ENCODE results near the gene HSPA12B. TPM values are rescaled to one million over a fixed set of nuclear protein-coding genes. Genes with fewer than 3 reads are reported as not detected.
A peak's percentile ranks its signal among the peaks of the same experiment; 100 is the strongest.

HSPA12B gene
- total RNA-seq, 4 donors from 2014 or later: 0.64 to 4.6 (median 1.8) TPM

- intact Hi-C loops (cut with DNase I): loop anchor here (5.0 kb wide), 1 partner anchor 39 kb away; the partner anchor contains the start of gene AP5S1
- Histone ChIP-seq H3K4me1 (peaks cover 53 to 80% (median 54%) of the 10 kb centered on the region in 3 donors), H3K9me3 (no peaks in the 10 kb centered on the region), H3K4me3 (no peak overlapping the region), H3K36me3 (peaks cover 0 to 11% (median 0%) of the 10 kb centered on the region in 3 donors), H3K27me3 (no peaks in the 10 kb centered on the region), H3K27ac (peak overlapping the region; percentile 50 to 91 (median 68))
- TF ChIP-seq, protein P1, sequence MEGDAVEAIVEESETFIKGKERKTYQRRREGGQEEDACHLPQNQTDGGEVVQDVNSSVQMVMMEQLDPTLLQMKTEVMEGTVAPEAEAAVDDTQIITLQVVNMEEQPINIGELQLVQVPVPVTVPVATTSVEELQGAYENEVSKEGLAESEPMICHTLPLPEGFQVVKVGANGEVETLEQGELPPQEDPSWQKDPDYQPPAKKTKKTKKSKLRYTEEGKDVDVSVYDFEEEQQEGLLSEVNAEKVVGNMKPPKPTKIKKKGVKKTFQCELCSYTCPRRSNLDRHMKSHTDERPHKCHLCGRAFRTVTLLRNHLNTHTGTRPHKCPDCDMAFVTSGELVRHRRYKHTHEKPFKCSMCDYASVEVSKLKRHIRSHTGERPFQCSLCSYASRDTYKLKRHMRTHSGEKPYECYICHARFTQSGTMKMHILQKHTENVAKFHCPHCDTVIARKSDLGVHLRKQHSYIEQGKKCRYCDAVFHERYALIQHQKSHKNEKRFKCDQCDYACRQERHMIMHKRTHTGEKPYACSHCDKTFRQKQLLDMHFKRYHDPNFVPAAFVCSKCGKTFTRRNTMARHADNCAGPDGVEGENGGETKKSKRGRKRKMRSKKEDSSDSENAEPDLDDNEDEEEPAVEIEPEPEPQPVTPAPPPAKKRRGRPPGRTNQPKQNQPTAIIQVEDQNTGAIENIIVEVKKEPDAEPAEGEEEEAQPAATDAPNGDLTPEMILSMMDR (IDR thresholded peaks at IDR 0.05): no peak
- no peak for TF ChIP-seq POLR2A (IDR thresholded peaks at IDR 0.05)
- 32 to 42% methylated on average over 2 of the region's 2 CpGs for WGBS, 2 donors
- no peak for DNase-seq
These were observed 50.6 kb downstream of the HSPA12B start for GRCh38 chr20:3783068-3783489.

DNA sequence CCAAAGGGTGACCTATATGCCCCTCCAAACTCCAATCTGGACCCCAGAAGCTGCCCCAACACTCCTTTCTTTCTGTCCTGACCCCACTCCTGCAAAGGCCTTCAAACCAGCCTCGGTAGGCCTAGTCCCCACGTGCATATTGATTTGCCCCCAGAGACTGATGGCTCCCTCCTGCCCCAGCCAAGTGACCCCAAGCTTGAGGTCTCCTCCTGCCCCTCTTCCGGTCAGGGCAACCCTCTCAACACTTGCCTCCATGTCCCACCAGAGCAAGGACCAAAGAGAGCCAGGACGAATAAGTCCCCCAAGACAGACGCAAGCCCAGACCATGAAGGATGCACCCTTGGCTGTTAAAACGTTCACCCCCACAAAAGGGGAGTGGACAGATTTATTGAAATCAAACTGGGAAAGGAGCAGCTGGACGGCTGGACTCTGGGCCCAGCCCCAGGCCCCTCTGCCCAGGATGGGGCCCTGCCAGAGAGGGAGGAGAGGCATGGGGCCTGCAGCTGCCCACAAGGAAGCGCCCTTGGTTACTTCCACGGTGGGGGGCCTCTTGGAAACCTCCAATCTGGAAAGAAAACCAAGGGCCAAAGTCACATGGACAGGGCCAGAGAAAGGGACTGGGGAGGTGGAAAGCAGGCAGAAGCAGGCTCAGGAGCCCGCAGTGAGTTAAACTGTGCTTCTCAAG lies 51.2 kb downstream of the HSPA12B start:
- Histone ChIP-seq H3K27me3 (no peaks in the 10 kb centered on the region), H3K27ac (peak overlapping the region; percentile 50 to 91 (median 68)), H3K4me1 (peaks cover 48 to 80% (median 50%) of the 10 kb centered on the region in 3 donors), H3K9me3 (no peaks in the 10 kb centered on the region), H3K4me3 (peak overlapping the region in 2 of 4 donors; percentile 70 to 87), H3K36me3 (peaks cover 0 to 11% (median 0%) of the 10 kb centered on the region in 3 donors)
- WGBS, 2 donors: 58 to 80% methylated on average over 1 to 6 of the region's 10 CpGs
- no peak for TF ChIP-seq POLR2A (IDR thresholded peaks at IDR 0.05)
- TF ChIP-seq, protein P1 (IDR thresholded peaks at IDR 0.05): no peak
- intact Hi-C loops (cut with DNase I): loop anchor here (5.0 kb wide), 1 partner anchor 39 kb away; the partner anchor contains the start of gene AP5S1
- no peak for DNase-seq

DNA sequence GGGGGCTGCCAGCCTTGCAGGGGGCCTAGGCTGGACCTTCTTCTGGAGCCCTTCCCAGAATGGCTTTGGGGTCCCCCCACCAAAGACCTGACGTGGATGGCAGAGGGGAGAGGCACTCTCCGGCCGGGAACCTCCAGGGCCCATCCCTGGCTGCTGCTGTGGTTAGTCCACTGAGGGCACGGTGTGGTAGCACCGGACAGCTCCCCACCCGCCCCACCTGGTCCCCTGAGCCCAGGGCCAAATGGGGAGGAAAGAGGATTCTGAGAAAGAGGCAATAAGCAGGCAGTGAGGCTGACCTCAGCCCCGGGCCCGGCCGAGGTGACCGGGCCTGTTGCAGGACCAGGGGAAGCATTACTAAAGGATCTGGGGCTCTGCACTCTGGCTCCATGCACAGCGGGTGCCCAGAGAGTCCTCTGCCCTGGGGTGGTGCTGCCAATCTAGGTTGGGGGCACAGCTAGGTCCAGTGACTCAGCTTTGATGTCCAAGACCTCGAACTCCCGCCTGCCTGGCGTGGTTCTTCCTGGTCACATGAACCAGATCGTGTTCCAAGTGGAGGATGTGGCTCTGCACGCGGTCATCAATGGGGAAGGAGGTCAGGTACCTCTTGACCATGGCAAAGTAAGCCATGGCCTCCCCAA lies 51.9 kb downstream of the HSPA12B start:
- intact Hi-C loops (cut with DNase I): loop anchor here (5.0 kb wide), 1 partner anchor 38 kb away; the partner anchor contains the start of gene AP5S1
- no peak for TF ChIP-seq POLR2A (IDR thresholded peaks at IDR 0.05)
- TF ChIP-seq, protein P1 (IDR thresholded peaks at IDR 0.05): no peak
- no peaks in the 10 kb centered on the region for H3K9me3 ChIP-seq
- peaks cover 45 to 81% (median 50%) of the 10 kb centered on the region in 3 donors for H3K4me1 ChIP-seq
- H3K27ac ChIP-seq: peak overlapping the region; percentile 34 to 91 (median 66)
- 33 to 50% methylated on average over 5 to 6 of the region's 17 CpGs for WGBS, 2 donors
- no peak for DNase-seq
- no peaks in the 10 kb centered on the region for H3K27me3 ChIP-seq
- H3K36me3 ChIP-seq: peaks cover 0 to 11% (median 0%) of the 10 kb centered on the region in 3 donors
- peak overlapping the region in 3 of 4 donors; percentile 68 to 87 (median 70) for H3K4me3 ChIP-seq

GRCh38 chr20:3784863-3785239 lies 52.4 kb downstream of the HSPA12B start:
- 43 to 66% methylated on average over 6 of the region's 6 CpGs for WGBS, 2 donors
- Histone ChIP-seq H3K36me3 (peaks cover 0 to 11% (median 0%) of the 10 kb centered on the region in 3 donors), H3K4me3 (peak overlapping the region; percentile 68 to 87 (median 70)), H3K27me3 (no peaks in the 10 kb centered on the region), H3K27ac (peak overlapping the region in 3 of 4 donors; percentile 83 to 91 (median 86)), H3K9me3 (no peaks in the 10 kb centered on the region), H3K4me1 (peaks cover 45 to 81% (median 50%) of the 10 kb centered on the region in 3 donors)
- intact Hi-C loops (cut with DNase I): loop anchor here (5.0 kb wide), 1 partner anchor 37 kb away; the partner anchor contains the start of gene AP5S1
- DNase-seq: no peak
- TF ChIP-seq, protein P1 (IDR thresholded peaks at IDR 0.05): no peak
- no peak for TF ChIP-seq POLR2A (IDR thresholded peaks at IDR 0.05)

Data from esophagus squamous epithelium (tissue), 5 donors.